ENCODE results near the gene TLE6. TPM values are rescaled to one million over a fixed set of nuclear protein-coding genes. Genes with fewer than 3 reads are reported as not detected.

TLE6 gene
- total and polyA plus RNA-seq, 4 donors = 0.47 to 2.8 (median 1.2) TPM

DNA sequence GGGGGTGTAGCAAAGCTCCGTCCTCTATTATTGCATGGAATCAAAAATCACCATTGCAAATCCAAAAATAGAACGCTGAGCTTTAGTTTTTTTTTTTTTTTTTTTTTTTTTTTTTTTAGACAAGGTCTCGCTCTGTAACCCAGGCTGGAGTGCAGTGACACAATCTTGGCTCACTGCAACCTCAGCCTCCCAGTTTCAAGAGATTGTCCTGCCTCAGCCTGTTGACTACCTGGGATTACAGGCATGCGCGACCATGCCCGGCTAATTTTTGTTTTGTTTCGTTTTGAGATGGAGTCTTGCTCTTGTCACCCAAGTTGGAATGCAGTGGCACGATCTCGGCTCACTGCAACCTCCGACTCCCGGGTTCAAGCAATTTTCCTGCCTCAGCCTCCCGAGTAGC lies 17.2 kb upstream of the TLE6 start:
- Histone ChIP-seq H3K4me3 (ENCODE audit: low read depth in 1 of 3, low read length in 3 of 3) (no peak overlapping the region), H3K9ac (ENCODE audit: low read depth in 1 of 2, low read length in 2 of 2) (no peak overlapping the region), H3K4me1 (ENCODE audit: control insufficient read depth in 4 of 4, insufficient read depth in 4 of 4, low read length in 3 of 4) (peaks cover 0 to 5% (median 0%) of the 10 kb centered on the region in 4 donors), H3K27ac (ENCODE audit: low read depth in 1 of 2, low read length in 2 of 2) (no peak overlapping the region), H3K9me3 (ENCODE audit: control insufficient read depth in 4 of 4, low read length in 3 of 4) (no peaks in the 10 kb centered on the region), H3K36me3 (ENCODE audit: control insufficient read depth in 4 of 4, insufficient read depth in 3 of 4, low read depth in 1 of 4, low read length in 3 of 4) (no peaks in the 10 kb centered on the region), H3K27me3 (ENCODE audit: control insufficient read depth in 4 of 4, insufficient read depth in 4 of 4, low read length in 3 of 4) (no peaks in the 10 kb centered on the region)
- no peak for TF ChIP-seq SP1 (IDR thresholded peaks at IDR 0.05)
- TF ChIP-seq NR2F2 (IDR thresholded peaks at IDR 0.05) = no peak
- TF ChIP-seq, protein P1, sequence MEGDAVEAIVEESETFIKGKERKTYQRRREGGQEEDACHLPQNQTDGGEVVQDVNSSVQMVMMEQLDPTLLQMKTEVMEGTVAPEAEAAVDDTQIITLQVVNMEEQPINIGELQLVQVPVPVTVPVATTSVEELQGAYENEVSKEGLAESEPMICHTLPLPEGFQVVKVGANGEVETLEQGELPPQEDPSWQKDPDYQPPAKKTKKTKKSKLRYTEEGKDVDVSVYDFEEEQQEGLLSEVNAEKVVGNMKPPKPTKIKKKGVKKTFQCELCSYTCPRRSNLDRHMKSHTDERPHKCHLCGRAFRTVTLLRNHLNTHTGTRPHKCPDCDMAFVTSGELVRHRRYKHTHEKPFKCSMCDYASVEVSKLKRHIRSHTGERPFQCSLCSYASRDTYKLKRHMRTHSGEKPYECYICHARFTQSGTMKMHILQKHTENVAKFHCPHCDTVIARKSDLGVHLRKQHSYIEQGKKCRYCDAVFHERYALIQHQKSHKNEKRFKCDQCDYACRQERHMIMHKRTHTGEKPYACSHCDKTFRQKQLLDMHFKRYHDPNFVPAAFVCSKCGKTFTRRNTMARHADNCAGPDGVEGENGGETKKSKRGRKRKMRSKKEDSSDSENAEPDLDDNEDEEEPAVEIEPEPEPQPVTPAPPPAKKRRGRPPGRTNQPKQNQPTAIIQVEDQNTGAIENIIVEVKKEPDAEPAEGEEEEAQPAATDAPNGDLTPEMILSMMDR (IDR thresholded peaks at IDR 0.05; ENCODE audit: low read depth, low read length, missing input control) = no peak
- no peak for TF ChIP-seq YY1 (IDR thresholded peaks at IDR 0.05)
- TF ChIP-seq, protein P2, sequence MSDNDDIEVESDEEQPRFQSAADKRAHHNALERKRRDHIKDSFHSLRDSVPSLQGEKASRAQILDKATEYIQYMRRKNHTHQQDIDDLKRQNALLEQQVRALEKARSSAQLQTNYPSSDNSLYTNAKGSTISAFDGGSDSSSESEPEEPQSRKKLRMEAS (IDR thresholded peaks at IDR 0.05) = no peak
- TF ChIP-seq RAD21 (IDR thresholded peaks at IDR 0.05) = no peak
- TF ChIP-seq TAF1 (conservative IDR thresholded peaks at IDR 0.05) = no peak
- TF ChIP-seq HNF4A (conservative IDR thresholded peaks at IDR 0.05) = no peak
- TF ChIP-seq FOXA1 (IDR thresholded peaks at IDR 0.05) = no peak
- TF ChIP-seq, protein P3, sequence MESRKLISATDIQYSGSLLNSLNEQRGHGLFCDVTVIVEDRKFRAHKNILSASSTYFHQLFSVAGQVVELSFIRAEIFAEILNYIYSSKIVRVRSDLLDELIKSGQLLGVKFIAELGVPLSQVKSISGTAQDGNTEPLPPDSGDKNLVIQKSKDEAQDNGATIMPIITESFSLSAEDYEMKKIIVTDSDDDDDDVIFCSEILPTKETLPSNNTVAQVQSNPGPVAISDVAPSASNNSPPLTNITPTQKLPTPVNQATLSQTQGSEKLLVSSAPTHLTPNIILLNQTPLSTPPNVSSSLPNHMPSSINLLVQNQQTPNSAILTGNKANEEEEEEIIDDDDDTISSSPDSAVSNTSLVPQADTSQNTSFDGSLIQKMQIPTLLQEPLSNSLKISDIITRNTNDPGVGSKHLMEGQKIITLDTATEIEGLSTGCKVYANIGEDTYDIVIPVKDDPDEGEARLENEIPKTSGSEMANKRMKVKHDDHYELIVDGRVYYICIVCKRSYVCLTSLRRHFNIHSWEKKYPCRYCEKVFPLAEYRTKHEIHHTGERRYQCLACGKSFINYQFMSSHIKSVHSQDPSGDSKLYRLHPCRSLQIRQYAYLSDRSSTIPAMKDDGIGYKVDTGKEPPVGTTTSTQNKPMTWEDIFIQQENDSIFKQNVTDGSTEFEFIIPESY (IDR thresholded peaks at IDR 0.05) = no peak
- TF ChIP-seq JUND (IDR thresholded peaks at IDR 0.05) = no peak
- TF ChIP-seq HNF4G (IDR thresholded peaks at IDR 0.05) = no peak
- WGBS = 91% methylated on average over 12 of the region's 12 CpGs
- DNase-seq (ENCODE audit: low spot score) = no peak

DNA sequence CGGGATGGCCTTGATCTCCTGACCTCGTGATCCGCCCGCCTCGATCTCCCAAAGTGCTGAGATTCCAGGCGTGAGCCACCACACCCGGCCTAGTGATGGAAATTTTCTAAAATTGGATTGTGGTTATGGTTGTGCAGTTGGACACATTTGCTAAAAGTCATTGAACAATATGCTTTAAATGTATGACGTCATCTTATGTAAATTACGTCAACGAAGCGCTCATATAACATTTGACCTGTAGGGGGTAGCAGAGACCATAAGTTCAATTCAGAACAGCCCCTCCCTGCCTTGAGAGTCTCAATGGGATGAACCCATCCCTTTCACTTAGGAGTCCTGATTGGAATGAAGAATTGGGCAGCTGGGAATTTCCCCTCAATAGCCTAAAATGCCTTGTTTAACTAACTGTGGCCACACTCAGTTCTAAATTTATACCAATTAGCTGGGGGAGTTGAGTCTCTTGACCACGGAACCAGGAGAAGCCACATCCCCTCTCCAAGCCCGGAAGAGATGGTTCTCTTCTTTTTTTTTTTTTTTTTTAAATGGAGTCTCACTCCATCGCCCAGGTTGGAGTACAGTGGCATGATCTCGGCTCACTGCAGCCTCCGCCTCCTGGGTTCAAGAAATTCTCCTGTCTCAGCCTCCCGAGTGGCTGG lies 15.2 kb upstream of the TLE6 start:
- 40% methylated on average over 17 of the region's 17 CpGs for WGBS
- DNase-seq (ENCODE audit: low spot score) = no peak
- H3K27ac ChIP-seq (ENCODE audit: low read depth in 1 of 2, low read length in 2 of 2) = no peak overlapping the region
- TF ChIP-seq HNF4A (conservative IDR thresholded peaks at IDR 0.05) (no peak), JUND (IDR thresholded peaks at IDR 0.05) (peak; percentile 84 to 90), FOXA1 (IDR thresholded peaks at IDR 0.05) (peak; percentile 26), EGR1 (IDR thresholded peaks at IDR 0.05; ENCODE audit: low read depth in 2 of 2) (no peak), NR2F2 (IDR thresholded peaks at IDR 0.05) (peak; percentile 60), TAF1 (conservative IDR thresholded peaks at IDR 0.05) (no peak), RAD21 (IDR thresholded peaks at IDR 0.05) (peak; percentile 92 to 93), FOXA2 (IDR thresholded peaks at IDR 0.05) (no peak)
- TF ChIP-seq, protein P3 (IDR thresholded peaks at IDR 0.05) = no peak
- TF ChIP-seq, protein P1 (IDR thresholded peaks at IDR 0.05; ENCODE audit: low read depth, low read length, missing input control) = peak; percentile 88
- H3K9ac ChIP-seq (ENCODE audit: low read depth in 1 of 2, low read length in 2 of 2) = no peak overlapping the region
- H3K4me3 ChIP-seq (ENCODE audit: low read depth in 1 of 3, low read length in 3 of 3) = no peak overlapping the region
- no peaks in the 10 kb centered on the region for H3K27me3 ChIP-seq (ENCODE audit: control insufficient read depth in 4 of 4, insufficient read depth in 4 of 4, low read length in 3 of 4)
- peaks cover 0 to 5% (median 0%) of the 10 kb centered on the region in 4 donors for H3K4me1 ChIP-seq (ENCODE audit: control insufficient read depth in 4 of 4, insufficient read depth in 4 of 4, low read length in 3 of 4)
- H3K36me3 ChIP-seq (ENCODE audit: control insufficient read depth in 4 of 4, insufficient read depth in 3 of 4, low read depth in 1 of 4, low read length in 3 of 4) = no peaks in the 10 kb centered on the region
- H3K9me3 ChIP-seq (ENCODE audit: control insufficient read depth in 4 of 4, low read length in 3 of 4) = no peaks in the 10 kb centered on the region

All from liver (tissue), 9 donors.